ENCODE measurements around the gene KCNK18. TPM values are rescaled to one million over a fixed set of nuclear protein-coding genes. Genes with fewer than 3 reads are reported as not detected.

KCNK18 gene
- total RNA-seq, 1 donor from 2014 or later = not detected

- ATAC-seq = no peak
- intact Hi-C loops (cut with DNase I) = no loop called here
- no peak for DNase-seq (ENCODE audit: low spot score)
These were observed 44.5 kb downstream of the KCNK18 start for GRCh38 chr10:117241541-117242462.

GRCh38 chr10:117242463-117242832, 45.2 kb downstream of the KCNK18 start:
- no peak for ATAC-seq
- intact Hi-C loops (cut with DNase I) = no loop called here
- no peak for DNase-seq (ENCODE audit: low spot score)

GRCh38 chr10:117246997-117247671, 49.8 kb downstream of the KCNK18 start:
- ATAC-seq = no peak
- DNase-seq (ENCODE audit: low spot score) = no peak
- intact Hi-C loops (cut with DNase I) = no loop called here

- DNase-seq (ENCODE audit: low spot score) (no peak), ATAC-seq (no peak)
- intact Hi-C loops (cut with DNase I) = no loop called here
These were observed 51.6 kb downstream of the KCNK18 start for GRCh38 chr10:117248750-117249465.

- ATAC-seq (no peak), DNase-seq (ENCODE audit: low spot score) (no peak)
- intact Hi-C loops (cut with DNase I) = no loop called here
These were observed 52.3 kb downstream of the KCNK18 start for GRCh38 chr10:117249493-117250093.

- DNase-seq (ENCODE audit: low spot score) (no peak), ATAC-seq (no peak)
- intact Hi-C loops (cut with DNase I) = no loop called here
These were observed 53.1 kb downstream of the KCNK18 start for GRCh38 chr10:117250411-117250810.

- ATAC-seq = no peak
- DNase-seq (ENCODE audit: low spot score) = no peak
- intact Hi-C loops (cut with DNase I) = no loop called here
These were observed 56.6 kb downstream of the KCNK18 start for GRCh38 chr10:117253908-117254307.

GRCh38 chr10:117254338-117254737, 57.0 kb downstream of the KCNK18 start:
- DNase-seq (ENCODE audit: low spot score) (no peak), ATAC-seq (no peak)
- intact Hi-C loops (cut with DNase I) = no loop called here

- intact Hi-C loops (cut with DNase I) = no loop called here
- ATAC-seq (no peak), DNase-seq (ENCODE audit: low spot score) (no peak)
These were observed 57.8 kb downstream of the KCNK18 start for GRCh38 chr10:117254774-117255735.

GRCh38 chr10:117255835-117256460, 58.7 kb downstream of the KCNK18 start:
- ATAC-seq (no peak), DNase-seq (ENCODE audit: low spot score) (no peak)
- intact Hi-C loops (cut with DNase I) = no loop called here

GRCh38 chr10:117256910-117257309, 59.6 kb downstream of the KCNK18 start:
- DNase-seq (ENCODE audit: low spot score) = no peak
- ATAC-seq = no peak
- intact Hi-C loops (cut with DNase I) = no loop called here

GRCh38 chr10:117257721-117258120, 60.4 kb downstream of the KCNK18 start:
- no peak for DNase-seq (ENCODE audit: low spot score)
- intact Hi-C loops (cut with DNase I) = no loop called here
- ATAC-seq = no peak

GRCh38 chr10:117259279-117259678, 62.0 kb downstream of the KCNK18 start:
- intact Hi-C loops (cut with DNase I) = no loop called here

More at GRCh38 chr10:117259279-117259678, 62.0 kb downstream of the KCNK18 start:
- ATAC-seq = no peak
- no peak for DNase-seq (ENCODE audit: low spot score)

Small RNA genes lying within 50 kb of the gene (microRNA-seq; reads per million reads assigned to microRNA genes)
- not detected for gene MIR3663

Other genes with a start within 250 kb of the KCNK18 start
- gene SHTN1, start 192.3 kb upstream of the KCNK18 start, total RNA-seq = 23.2 TPM
- not detected for gene VAX1, start 59.2 kb upstream of the KCNK18 start, total RNA-seq
- gene SLC18A2, start 43.6 kb downstream of the KCNK18 start, total RNA-seq = 1.2 TPM
- gene PDZD8, start 178.0 kb downstream of the KCNK18 start, total RNA-seq = 55.2 TPM